NCI-H2107 treated with DMSO at 0.1 percent for 48 hours (cell line): Measurements from ENCODE around the gene IMPA2.

Experiments used
- DNase-seq: peaks from one replicate; lab custom pipeline; 2025; ENCODE audit not compliant: unreplicated experiment; lab: John Stamatoyannopoulos, UW

IMPA2 gene

DNA sequence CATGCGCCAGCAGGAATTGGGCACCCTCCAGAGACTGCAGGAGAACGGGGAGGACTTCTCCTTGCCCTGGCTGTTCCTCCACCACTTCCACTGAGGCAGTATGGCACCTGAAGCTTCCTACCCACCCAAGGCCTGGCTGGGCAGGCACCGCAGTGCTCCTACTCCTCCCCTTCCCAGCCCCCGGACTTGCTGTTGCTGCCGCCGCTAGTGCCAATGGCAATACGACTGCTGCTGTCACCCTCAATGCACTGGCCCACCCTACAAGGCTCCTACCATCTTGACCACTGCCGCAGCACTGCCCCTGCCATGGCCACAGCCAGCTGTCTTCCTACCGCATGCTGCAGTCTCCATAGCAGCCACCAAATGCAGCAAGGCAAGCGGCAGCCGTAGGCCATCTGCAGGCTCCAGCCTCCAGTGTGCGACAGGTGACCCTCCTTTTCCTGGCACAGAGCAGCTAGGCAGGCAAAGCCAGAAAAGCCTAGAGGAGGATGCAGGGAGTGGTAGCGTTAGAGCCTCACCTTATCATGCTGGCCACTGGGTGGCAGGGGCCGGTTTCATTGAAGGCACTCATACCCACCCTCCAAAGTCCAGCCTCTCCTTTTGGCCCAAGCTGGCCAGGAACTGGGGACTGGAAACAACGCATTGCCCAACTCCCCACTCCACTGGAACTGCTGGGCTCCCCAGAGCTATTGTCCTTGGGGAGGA is 64.9 kb downstream of the IMPA2 start:
- no peak for DNase-seq

DNA sequence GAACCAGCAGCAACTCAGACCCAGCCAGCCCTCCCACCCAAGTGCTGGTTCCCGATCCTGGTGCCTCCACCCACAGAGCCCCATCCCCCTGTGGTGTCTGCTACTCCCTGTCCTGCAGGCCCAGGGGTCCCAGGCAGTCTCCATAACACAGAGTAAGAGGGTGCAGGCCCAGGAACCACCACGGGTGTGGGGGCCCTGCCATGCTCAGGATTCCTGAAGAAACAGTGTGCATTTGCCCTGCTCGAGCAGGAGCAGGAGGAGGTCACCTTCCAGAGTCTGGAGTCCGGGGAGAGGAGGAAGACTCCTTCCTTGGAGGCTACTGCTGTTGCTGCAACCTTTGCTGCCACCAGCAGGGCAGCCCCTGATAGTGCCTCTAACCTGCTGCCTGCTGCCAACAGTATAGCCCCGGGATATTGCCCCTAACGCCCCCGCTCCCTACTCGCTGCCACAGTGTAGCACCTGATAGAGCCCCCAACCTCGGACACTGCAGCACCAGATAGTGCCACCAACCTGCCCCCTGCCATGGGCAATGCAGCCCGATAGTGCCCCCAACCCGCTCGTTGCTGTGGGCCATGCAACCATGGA is 65.5 kb downstream of the IMPA2 start:
- no peak for DNase-seq

DNA sequence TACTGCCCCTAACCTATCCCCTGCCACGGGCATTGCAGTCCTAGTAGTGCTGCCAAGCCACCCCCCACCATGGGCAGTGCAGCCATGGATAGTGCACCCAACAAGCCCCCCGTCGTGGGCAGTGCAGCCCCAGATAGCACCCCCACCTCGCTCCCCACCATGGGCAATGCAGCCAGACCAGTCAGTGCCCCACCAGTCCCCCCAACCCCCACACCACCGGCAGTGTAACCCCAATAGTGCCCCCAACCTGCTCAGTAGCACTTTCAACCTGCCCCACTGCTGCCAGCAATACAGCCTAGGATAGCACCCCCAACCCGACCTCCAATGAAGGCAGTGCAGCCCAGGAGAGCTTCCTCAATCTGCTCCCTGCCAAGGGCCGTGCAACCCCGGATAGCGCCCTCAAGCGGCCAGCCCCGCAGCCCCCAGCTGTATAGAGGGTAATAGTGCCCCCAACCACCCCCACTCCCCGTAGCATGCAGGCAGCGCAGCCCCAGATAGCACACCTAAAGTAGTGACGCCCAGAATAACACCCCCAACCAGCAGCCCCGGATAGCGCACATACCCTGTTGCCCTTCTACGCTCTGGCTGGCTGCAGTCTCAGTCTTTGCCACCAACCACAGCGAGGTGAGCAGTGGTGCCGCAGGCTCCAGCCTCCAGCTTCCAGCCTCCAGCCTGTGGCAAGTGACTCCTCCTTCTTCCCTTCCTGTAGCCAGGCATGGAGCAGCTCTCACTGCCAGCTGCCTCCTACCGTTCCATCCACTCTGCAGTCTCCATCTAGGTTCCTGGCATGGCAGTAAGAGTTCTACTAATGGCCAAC is 66.9 kb downstream of the IMPA2 start:
- DNase-seq: no peak

DNA sequence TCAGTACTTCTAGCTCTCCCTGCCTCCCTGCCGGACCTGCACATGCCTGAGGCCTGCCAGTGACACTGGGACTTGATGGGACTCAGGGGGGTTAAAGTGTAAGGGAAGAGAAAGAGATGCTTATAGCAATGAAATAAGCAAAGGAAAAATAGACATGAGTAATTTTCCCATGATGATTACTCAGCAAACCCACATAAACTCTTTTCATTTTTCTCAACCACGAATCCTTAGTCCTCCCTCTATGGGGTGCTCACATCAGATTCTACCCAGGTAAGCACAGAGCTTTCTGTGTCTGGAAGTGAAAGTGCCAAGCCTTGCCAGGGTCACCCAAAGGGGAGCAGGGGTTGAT is 67.5 kb downstream of the IMPA2 start:
- DNase-seq: no peak

DNA sequence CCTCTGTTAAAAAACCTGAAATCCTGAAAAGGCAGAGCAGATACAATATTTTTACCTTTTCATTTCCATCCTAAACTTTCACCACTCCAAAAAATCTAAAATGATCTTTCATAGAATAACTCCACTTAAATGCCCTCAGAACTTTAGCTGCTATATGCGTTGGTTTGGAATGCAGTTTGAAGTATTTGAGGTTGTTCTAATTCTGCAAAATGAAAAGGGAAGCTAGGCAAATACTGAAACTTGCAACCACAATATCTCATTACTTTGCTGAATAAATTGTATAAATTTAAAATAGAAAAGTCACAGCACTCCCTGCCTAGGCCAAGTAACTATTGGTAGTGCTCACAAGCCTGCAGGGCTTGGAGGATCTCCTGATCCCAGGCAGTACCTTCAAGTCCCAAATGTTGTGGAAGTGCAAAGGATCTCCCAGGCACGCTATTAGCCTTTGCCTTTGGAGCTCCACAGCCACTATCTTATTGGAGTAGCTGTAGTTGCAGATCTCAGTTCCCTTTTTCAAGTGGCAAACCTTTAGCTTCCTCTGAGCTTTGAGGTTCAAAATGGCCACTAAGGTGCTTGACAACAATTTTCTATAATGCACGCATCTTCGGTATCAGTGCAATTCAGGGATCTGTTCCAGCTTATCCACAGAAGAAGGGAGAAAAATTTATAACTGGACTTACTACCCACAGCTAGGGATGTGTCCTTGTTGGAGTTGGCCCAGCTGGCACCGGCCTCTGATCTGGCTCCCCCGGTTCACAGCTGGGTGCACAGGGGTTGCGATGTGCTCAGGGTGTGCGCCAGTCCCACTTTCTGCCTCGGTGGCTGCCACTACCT is 68.9 kb downstream of the IMPA2 start:
- DNase-seq: no peak

DNA sequence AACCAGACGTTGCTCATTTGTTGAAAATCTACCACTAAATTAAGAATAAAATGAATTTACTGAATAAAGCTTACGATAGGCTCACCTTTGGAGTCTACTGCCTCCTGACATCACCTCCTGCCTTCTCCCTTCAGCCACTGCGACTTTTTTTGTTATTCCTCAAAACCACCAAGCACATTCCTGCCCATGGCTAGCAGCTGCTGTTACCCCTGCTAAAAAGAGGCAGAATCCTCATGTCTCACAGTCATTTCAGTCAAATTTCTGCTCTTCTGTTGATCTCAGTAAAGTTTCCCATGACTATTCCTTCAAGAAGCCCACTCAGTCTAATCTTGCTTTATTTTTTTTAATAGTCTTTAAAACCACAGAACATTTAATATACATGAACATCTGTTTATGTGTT is 71.6 kb downstream of the IMPA2 start:
- DNase-seq: no peak

DNA sequence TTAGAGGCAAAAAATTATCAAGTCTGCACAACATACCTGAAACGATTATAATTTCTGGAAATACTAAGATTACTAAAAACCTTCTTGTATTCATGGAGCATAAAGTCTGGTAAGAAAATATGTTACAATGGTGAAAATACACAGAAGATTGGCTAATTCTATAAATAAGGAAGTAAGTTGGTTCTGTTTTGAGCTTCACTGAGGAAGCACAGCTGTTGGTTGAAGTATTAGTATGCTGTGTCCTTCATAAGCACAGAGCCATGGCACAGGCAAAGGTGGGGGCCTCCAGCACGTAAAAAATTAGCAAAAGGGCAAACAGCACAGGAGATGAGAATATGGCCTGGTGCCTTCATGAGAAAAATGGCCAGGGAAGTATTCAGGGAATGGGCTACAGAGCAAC is 72.0 kb downstream of the IMPA2 start:
- no peak for DNase-seq

DNA sequence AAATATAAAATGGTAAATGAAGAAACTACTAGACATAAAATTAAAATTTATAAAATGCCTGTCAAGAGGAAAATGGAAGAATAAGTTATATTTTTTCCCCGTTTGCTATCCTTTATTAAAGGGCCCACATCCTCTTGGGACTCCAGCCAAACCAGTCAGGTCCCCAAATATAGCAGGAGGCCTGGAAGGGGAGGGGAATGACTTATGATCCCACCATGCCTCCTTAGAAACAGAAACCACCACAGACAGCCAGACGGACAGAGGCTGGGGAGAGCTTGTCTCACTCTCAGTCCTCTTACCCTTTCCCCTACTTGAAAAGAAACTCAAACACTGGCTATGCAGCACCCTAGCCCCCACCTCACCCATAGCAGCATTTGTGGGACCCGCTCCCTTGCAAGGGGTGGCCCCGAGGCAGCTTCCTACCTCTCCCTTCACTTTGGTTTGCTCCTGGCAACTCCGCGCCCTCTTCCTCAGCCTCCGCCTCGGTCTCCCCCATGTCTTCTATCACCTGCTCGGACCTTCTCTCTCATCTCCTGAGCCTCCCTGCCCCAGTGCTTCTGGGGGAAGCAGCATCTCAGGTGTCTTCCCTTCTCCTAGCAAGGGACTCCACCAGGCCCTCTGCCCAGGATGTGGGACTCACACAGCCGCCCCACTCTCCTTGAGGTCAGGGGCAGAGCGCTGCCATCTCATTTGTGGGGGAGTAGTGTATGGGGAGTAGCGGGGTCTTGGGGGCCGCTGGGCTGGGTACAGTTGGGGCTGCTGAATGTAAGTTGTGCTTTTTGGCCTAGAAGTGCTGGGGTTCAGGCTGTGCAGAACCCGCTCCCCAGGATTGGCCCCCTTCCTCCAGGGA is 75.0 kb downstream of the IMPA2 start:
- DNase-seq: no peak

DNA sequence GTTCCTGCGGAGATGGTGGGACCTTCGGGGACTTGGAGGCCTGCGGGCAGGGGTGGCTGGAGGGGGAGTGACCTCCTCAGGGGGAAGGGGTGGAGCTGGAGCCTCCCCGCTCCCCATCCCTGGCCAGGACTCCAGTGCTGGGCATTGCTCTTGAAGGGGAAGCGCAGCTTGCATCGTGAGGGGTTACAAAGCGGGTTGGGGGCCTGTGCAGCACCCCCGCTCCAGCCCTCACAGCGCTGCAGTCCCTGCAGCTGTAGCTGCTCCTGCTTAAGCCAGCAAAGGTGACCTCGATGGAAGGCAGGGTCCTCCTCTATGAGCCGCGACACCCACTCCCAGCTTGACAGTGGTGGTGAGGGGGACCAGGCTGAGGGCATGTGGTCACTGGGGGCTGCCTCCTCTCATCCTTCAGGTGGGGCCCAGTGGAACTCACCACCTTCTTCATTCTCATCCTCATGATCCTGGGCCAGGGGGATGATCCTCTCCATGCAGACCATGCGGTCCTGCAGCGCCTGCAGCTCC is 75.6 kb downstream of the IMPA2 start:
- DNase-seq: no peak

DNA sequence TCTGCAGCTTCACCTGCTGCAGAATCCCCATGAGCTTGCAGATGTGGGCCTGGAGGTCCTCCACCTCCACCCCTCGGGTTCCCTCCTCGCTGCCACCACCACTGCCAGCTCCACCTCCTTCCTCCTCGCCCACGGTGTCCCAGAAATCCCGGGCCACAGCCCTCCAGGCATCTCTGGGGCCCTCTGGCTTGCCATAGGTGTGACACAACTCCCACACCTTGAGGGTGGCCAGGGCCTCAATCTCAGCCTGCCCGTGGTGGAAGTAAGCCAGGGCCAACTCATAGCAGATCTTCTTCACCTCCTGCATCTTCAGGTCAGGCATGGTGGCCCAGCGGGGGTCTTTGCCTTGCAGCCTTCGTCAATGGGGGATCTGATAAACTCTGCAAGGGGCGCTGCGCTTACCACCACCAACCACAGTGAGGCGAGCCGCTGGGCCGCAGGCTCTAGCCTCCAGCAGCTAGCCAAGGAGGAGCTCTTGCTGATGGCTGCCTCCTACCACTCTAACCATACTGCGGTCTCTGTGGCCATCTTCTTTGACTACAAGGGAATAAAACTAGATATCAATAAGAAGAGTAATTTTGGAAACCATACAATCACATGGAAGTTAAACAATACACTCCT is 76.2 kb downstream of the IMPA2 start:
- no peak for DNase-seq

DNA sequence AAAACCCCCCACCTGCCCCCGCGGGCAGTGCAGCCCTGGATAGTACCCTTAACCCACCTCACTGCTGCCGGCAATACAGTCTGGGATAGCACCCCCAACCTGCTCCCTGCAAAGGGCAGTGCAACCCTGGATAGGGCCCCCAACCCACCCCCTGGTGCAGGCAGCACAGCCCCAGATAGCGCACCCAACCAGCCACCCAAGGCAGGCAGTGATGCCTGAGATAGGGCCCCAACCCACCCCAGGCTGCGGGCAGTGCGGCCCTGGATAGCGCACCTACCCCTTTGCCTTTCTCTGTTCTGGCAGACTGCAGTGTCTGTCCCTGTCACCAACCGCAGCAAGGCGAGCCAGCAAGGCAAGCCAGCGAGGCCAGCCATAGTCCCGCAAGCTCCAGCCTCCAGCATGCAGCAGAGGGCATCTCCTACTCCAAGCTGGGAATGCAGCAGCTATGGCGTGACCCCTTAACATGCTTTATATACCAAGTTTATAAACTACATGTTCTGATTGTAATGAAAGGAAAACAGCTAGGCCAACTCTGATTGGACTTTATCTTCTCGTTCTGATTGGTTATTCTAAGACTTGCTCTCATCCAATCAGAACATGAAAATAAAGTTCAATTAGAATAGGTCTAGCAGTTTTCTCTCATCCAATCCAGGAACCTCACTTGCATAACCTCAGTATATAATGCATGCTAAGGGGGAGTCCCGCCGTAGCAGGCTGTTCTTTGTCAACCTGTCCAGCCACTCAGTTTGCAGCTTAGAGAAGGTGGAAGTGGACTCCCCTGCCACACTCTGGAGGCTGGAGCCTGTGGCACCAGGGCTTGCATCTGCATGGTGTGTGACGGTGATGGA is 78.3 kb downstream of the IMPA2 start:
- no peak for DNase-seq

DNA sequence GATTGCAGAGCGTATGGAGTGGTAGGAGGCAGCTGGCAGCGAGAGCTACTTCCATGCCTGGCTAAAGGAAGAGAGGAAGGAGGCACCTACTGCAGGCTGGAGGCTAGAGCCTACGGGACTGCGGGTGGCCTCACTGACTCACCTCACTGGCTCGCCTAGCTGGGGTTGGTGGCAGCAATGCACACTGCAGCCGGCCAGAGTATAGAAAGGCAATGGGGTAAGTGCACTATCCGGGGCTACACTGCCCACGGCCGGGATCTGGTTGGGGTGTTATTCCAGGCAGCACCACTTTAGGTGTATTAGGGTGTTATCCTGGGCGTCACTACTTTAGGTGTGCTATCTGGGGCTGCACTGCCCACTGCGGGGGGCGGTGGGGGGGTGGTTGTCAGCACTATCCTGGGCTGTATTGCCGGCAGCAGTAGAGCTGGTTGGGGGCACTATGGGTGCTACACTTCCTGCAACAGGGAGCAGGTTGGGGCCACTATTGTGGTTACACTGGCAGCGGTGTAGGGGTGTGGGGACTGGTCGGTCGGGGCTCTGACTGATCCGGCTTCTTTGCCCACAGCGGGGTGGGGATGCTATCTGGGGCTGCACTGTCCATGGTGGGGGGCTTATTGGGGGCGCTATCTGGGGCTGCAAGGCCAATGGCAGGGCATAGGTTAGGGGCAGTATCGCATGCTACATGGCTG is 79.0 kb downstream of the IMPA2 start:
- DNase-seq: no peak

DNA sequence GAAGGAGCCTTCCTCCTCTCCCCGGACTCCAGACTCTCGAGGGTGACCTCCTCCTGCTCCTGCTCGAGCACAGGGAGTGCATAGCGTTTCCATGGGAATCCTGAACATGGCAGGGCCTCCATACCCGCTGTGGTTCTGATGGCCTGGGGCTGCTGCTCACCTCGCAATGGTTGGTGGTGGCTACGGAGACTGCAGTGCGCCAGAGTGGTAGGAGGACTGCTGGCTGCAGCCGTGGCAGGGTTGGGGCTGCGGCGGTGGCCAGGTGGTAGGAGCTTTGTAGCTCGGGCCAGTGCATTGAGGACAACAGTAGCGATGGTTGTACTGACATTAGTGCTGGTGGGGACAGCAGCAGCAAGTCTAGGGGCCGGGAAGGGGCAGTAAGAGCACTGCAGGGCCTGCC is 80.4 kb downstream of the IMPA2 start:
- DNase-seq: no peak

DNA sequence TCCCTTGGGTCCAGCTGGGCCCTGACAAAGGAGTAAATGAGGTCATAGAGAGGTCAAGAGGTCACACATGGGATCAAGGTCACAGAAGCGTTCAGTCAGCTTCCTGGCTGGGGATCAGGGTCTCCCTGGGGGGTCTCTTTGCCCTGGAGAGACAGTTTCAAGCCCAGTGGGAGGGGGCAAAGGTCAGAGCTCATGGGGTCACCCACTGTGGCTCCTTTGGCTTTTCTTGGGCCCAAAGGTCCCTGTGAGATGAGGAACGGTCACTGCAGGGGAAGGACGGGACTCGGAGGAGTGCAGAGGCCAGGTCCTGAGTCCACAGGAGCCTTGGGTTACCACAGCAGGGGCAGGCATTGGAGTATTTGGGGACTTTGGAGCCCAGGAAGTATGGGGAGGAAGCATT is 81.7 kb downstream of the IMPA2 start:
- DNase-seq: no peak

DNA sequence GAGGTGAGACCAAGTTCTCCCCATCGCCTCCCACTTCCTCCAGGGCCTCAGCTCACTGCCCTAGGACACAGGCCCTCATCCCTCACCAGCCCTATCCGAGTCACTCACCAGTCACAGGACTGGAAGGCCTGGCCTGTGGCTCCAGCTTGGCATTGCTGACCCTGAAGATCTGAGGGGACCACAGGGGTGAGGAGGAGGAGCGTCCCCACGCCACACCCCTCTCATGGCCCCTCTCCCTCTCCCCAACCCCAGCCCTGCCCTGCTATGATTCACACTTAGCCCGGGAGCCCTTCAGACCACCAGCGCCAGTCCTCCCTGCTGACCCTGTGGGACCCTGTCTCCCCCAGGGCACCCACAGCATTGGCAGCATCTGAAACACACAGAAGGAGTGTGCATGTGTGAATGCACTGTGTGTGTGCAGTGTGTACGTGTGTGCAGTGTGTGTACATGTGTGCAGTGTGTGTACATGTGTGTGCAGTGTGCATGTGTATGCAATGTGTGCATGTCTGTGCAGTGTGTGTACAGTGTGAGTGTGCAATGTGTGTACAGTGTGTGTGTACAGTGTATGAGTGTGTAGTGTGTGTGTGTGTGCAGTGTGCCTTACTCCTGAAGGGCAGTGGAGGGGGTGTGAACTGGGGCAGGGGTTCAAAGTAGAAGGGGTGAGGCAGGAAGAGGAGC is 82.9 kb downstream of the IMPA2 start:
- DNase-seq: no peak

DNA sequence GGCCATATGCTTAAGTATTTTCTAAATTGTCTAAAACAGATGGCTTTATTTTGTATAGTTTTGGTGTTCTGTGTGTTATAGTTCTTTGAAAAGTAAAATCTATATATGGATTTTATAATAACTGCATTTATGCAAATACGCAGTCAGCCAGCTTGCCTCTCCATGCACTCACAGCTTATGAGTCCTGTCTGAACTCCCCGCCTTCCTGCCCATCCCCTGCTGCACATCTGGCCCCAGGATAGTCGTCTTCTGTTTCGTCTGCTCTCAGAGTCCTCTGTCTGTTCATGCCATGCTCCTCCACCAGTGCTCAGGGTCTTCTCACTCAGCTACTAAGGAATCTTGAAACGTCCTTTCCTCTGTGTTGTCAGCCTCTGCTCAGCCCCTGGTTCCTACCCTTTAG is 84.1 kb downstream of the IMPA2 start:
- DNase-seq: no peak

DNA sequence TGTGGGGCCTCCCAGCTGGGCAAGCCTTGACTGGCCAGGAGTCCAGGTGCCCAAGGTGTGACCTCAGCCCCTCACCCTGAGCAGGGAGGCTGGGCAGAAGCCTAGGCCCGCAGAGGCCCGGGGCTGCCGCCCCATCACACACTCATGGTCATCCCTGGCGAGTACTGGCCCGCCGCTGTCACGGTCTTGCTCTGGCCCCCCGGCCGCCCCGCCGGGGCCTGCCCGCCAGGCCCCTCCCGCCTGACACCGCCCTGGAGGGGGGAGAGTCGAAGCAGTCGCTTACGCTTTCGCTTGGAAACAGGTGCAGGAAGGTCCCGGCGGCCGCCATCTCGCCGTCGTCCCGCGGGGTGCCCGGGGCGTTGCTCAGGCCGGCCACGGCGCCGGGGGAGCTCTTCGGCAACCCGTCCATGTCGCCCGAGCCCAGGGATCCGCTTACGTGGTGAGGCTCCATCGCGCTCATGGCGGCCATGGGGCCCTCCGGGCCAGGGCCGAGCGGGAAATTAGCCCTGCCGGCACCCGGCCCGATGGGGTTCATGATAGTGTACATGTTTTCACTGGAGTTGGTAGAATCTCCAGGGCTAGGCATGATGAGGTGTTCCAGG is 85.7 kb downstream of the IMPA2 start:
- DNase-seq: no peak
